H1 (cell line): ENCODE data around the gene SPOUT1. TPM values are rescaled to one million over a fixed set of nuclear protein-coding genes. Genes with fewer than 3 reads are reported as not detected.

ENCODE experiments used
- CTCF ChIA-PET: fragments of 300-600 bp; sonication (Branson Sonifier 250); formaldehyde crosslinking; loops from one replicate; lab custom pipeline; 2021; ENCODE audit not compliant: partially characterized antibody; lab: Charles Lee
- POLR2A ChIA-PET: fragments of 300-600 bp; sonication (Branson Sonifier 250); formaldehyde crosslinking; loops from one replicate; lab custom pipeline; 2021; ENCODE audit warnings: inconsistent platforms; ENCODE audit not compliant: partially characterized antibody; lab: Charles Lee
- DNase-seq, 2 experiments: peaks; one replicate each; pipeline versions ENCODE4 v3.0.0 to v3.0.0-alpha.2; 2010 to 2022; ENCODE audit warnings: low spot score in 2 of 2, low read depth in 1 of 2, mixed read lengths in 1 of 2
- FAIRE-seq: peaks from 2 replicates; lab custom pipeline; 2011; peaks lifted over from hg19 to GRCh38; lab: Jason Lieb, UNC
- H2AFZ ChIP-seq: 2 replicates; pipeline ENCODE4 v1.8.1; 2012; ENCODE audit warnings: low read length, inconsistent platforms
- H2AK5ac ChIP-seq: 2 replicates; pipeline ENCODE4 v1.6.1; 2013; ENCODE audit warnings: low read depth, low read length
- H2BK120ac ChIP-seq: replicated peaks from 2 replicates; pipeline ENCODE3; 2013; ENCODE audit warnings: low read depth, low read length, inconsistent platforms
- H2BK12ac ChIP-seq: 2 replicates; pipeline ENCODE4 v1.6.1; 2013; ENCODE audit warnings: low read depth, low read length
- H2BK15ac ChIP-seq: 2 replicates; pipeline ENCODE4 v1.6.1; 2013; ENCODE audit warnings: low read length
- H2BK20ac ChIP-seq: 2 replicates; pipeline ENCODE4 v1.6.1; 2013; ENCODE audit warnings: low read length
- H2BK5ac ChIP-seq: 2 replicates; pipeline ENCODE4 v1.6.1; 2013; ENCODE audit warnings: low read depth, low read length
- H3K14ac ChIP-seq: 2 replicates; pipeline ENCODE4 v1.6.1; 2013; ENCODE audit warnings: inconsistent platforms; ENCODE audit not compliant: insufficient read length
- H3K18ac ChIP-seq: 2 replicates; pipeline ENCODE4 v1.6.1; 2013; ENCODE audit warnings: low read length; ENCODE audit errors: extremely low read depth
- H3K23ac ChIP-seq: 2 replicates; pipeline ENCODE4 v1.6.1; 2013; ENCODE audit warnings: inconsistent platforms; ENCODE audit not compliant: insufficient read length
- H3K23me2 ChIP-seq: 2 replicates; pipeline ENCODE4 v1.6.1; 2013; ENCODE audit warnings: low read depth, low read length
- H3K27ac ChIP-seq: 2 replicates; pipeline ENCODE4 v1.6.1; 2011; ENCODE audit warnings: low read depth, low read length, inconsistent platforms
- H3K27me3 ChIP-seq, 4 experiments: replicated peaks in 1 of 4; 1 replicate in 1 of 4; 2 replicates in 3 of 4; pipeline versions ENCODE4 v1.6.1 to v1.8.1; 2011 to 2013; ENCODE audit warnings: low read length in 3 of 4, mild to moderate bottlenecking in 3 of 4, inconsistent platforms in 2 of 4, mixed read lengths in 2 of 4, moderate library complexity in 1 of 4; ENCODE audit not compliant: control insufficient read depth in 3 of 4, insufficient read depth in 3 of 4; ENCODE audit errors: extremely low read depth in 1 of 4
- H3K36me3 ChIP-seq, 4 experiments: 2 replicates each; pipeline versions ENCODE4 v1.6.1 to v1.8.1; 2011 to 2013; ENCODE audit warnings: mild to moderate bottlenecking in 4 of 4, low read length in 3 of 4, moderate library complexity in 2 of 4, control low read depth in 1 of 4, inconsistent platforms in 1 of 4; ENCODE audit not compliant: insufficient read depth in 4 of 4, control insufficient read depth in 2 of 4
- H3K4ac ChIP-seq: replicated peaks from 2 replicates; pipeline ENCODE3; 2013; ENCODE audit warnings: low read length, low read depth, mixed read lengths, inconsistent platforms; ENCODE audit not compliant: insufficient read length
- H3K4me1 ChIP-seq, 4 experiments: replicated peaks in 1 of 4; 1 replicate in 1 of 4; 2 replicates in 3 of 4; pipeline versions ENCODE4 v1.6.1 to v1.8.1; 2011 to 2013; ENCODE audit warnings: low read length in 3 of 4, inconsistent platforms in 2 of 4, mixed read lengths in 1 of 4; ENCODE audit not compliant: insufficient read depth in 4 of 4, control insufficient read depth in 3 of 4
- H3K4me2 ChIP-seq, 2 experiments: 2 replicates each; pipeline versions ENCODE4 v1.6.1 to v1.8.1; 2011 to 2013; ENCODE audit warnings: low read depth in 2 of 2, low read length in 2 of 2, control low read depth in 1 of 2, inconsistent platforms in 1 of 2, mild to moderate bottlenecking in 1 of 2; ENCODE audit not compliant: insufficient read depth in 1 of 2
- H3K4me3 ChIP-seq, 4 experiments: fragments of 200-600, 300-600 bp in 1 of 4; sonication (generic), shearing (Covaris generic), sonication (Bioruptor Twin) in 1 of 4; 2 replicates each; pipeline versions ENCODE4 v1.5.1 to v1.8.1; 2011 to 2016; ENCODE audit warnings: low read length in 4 of 4, low read depth in 3 of 4, control low read depth in 2 of 4, inconsistent platforms in 2 of 4, mild to moderate bottlenecking in 2 of 4, mixed read lengths in 1 of 4, moderate library complexity in 1 of 4; ENCODE audit not compliant: insufficient read depth in 2 of 4; ENCODE audit errors: extremely low read depth in 1 of 4
- H3K56ac ChIP-seq: replicated peaks from 2 replicates; pipeline ENCODE3; 2013; ENCODE audit warnings: low read depth, mild to moderate bottlenecking, mixed read lengths, low read length, inconsistent platforms; ENCODE audit not compliant: insufficient read length
- H3K79me1 ChIP-seq: 2 replicates; pipeline ENCODE4 v1.6.1; 2013; ENCODE audit warnings: low read depth, low read length, control low read depth
- H3K79me2 ChIP-seq, 2 experiments: 2 replicates each; pipeline versions ENCODE4 v1.6.1 to v1.8.1; 2012 to 2013; ENCODE audit warnings: low read length in 2 of 2, mild to moderate bottlenecking in 2 of 2, inconsistent platforms in 1 of 2; ENCODE audit not compliant: insufficient read depth in 2 of 2, control insufficient read depth in 1 of 2
- H3K9ac ChIP-seq, 4 experiments: replicated peaks in 1 of 4; 1 replicate in 1 of 4; 2 replicates in 3 of 4; pipeline versions ENCODE4 v1.6.1 to v1.8.1; 2011 to 2013; ENCODE audit warnings: low read depth in 3 of 4, low read length in 3 of 4, control low read depth in 2 of 4, mild to moderate bottlenecking in 2 of 4, moderate library complexity in 2 of 4, inconsistent platforms in 1 of 4; ENCODE audit errors: extremely low read depth in 1 of 4
- H3K9me3 ChIP-seq, 2 experiments: 2 replicates each; pipeline versions ENCODE4 v1.6.1 to v1.8.1; 2012 to 2013; ENCODE audit warnings: mild to moderate bottlenecking in 2 of 2, moderate library complexity in 2 of 2, control low read depth in 1 of 2, inconsistent platforms in 1 of 2, low read depth in 1 of 2, low read length in 1 of 2, mixed read lengths in 1 of 2; ENCODE audit not compliant: insufficient read depth in 2 of 2
- H4K20me1 ChIP-seq, 2 experiments: replicated peaks in 1 of 2; 2 replicates each; pipeline versions ENCODE3 to v1.8.1; 2011 to 2013; ENCODE audit warnings: inconsistent platforms in 2 of 2, low read length in 2 of 2, mild to moderate bottlenecking in 1 of 2; ENCODE audit not compliant: insufficient read depth in 2 of 2, control insufficient read depth in 1 of 2
- H4K5ac ChIP-seq: 2 replicates; pipeline ENCODE4 v1.6.1; 2013; ENCODE audit warnings: low read length, low read depth, mixed read lengths, inconsistent platforms; ENCODE audit not compliant: insufficient read length
- H4K8ac ChIP-seq: 2 replicates; pipeline ENCODE4 v1.8.0; 2013; ENCODE audit warnings: mild to moderate bottlenecking, moderate library complexity, low read length, inconsistent platforms; ENCODE audit not compliant: insufficient read depth; ENCODE audit errors: extremely low read depth
- H4K91ac ChIP-seq: replicated peaks from 2 replicates; pipeline ENCODE3; 2013; ENCODE audit warnings: low read length, mixed read lengths, inconsistent platforms; ENCODE audit not compliant: insufficient read length
- CBX5 ChIP-seq: fragments of 300-800, 300-1000 bp; sonication (generic); IDR thresholded peaks from 2 replicates; pipeline ENCODE4 v1.7.1; 2016; ENCODE audit warnings: antibody characterized with exemption, low read length, low read depth
- CEBPB ChIP-seq: IDR thresholded peaks from 2 replicates; pipeline ENCODE4 v1.6.1; 2012; ENCODE audit warnings: low read depth, low read length
- CHD1 ChIP-seq: IDR thresholded peaks from 2 replicates; pipeline ENCODE4 v1.6.1; 2012; ENCODE audit warnings: low read depth, low read length, improper control_type of control experiment
- CTCF ChIP-seq, 3 experiments: IDR thresholded peaks; 1 replicate in 2 of 3; 2 replicates in 1 of 3; pipeline versions ENCODE4 v1.5.1 to v1.6.1; 2011; ENCODE audit warnings: low read length in 3 of 3, mild to moderate bottlenecking in 3 of 3, inconsistent platforms in 2 of 3, low read depth in 1 of 3, moderate library complexity in 1 of 3; ENCODE audit not compliant: insufficient read depth in 1 of 3; ENCODE audit errors: control extremely low read depth in 1 of 3
- GABPA ChIP-seq: IDR thresholded peaks from 2 replicates; pipeline ENCODE4 v1.6.1; 2011; ENCODE audit warnings: mild to moderate bottlenecking, low read length, moderate library complexity, borderline replicate concordance; ENCODE audit not compliant: insufficient read depth
- HDAC6 ChIP-seq: IDR thresholded peaks from one replicate; pipeline ENCODE4 v1.7.1; 2012; ENCODE audit warnings: low read depth, mild to moderate bottlenecking, inconsistent platforms, low read length, moderate library complexity
- KDM5A ChIP-seq: fragments of 200-600 bp; IDR thresholded peaks from 2 replicates; pipeline ENCODE4 v1.7.1; 2012; ENCODE audit warnings: mild to moderate bottlenecking, low read length, inconsistent platforms, mixed read lengths
- RBBP5 ChIP-seq: IDR thresholded peaks from 2 replicates; pipeline ENCODE4 v1.7.1; 2012; ENCODE audit warnings: low read depth, mild to moderate bottlenecking, inconsistent platforms, low read length, moderate library complexity, borderline replicate concordance
- RFX5 ChIP-seq: IDR thresholded peaks from 2 replicates; pipeline ENCODE4 v1.6.1; 2011; ENCODE audit warnings: low read depth, low read length, improper control_type of control experiment, borderline replicate concordance
- RXRA ChIP-seq: IDR thresholded peaks from 2 replicates; pipeline ENCODE4 v1.6.1; 2011; ENCODE audit warnings: low read depth, mild to moderate bottlenecking, low read length, moderate library complexity; ENCODE audit not compliant: insufficient read depth
- SIRT6 ChIP-seq: IDR thresholded peaks from one replicate; pipeline ENCODE4 v1.7.1; 2012; ENCODE audit warnings: low read length, inconsistent platforms
- TBP ChIP-seq: IDR thresholded peaks from 2 replicates; pipeline ENCODE4 v1.6.1; 2011; ENCODE audit warnings: low read depth, low read length, improper control_type of control experiment
- WGBS, 2 experiments: shearing (Covaris generic) in 1 of 2; methylation state at CpG; one replicate each; pipeline versions ENCODE4 v1.1.6 to v1.1.7; 2013 to 2015; ENCODE audit warnings: low lambda C conversion rate in 2 of 2, mixed read lengths in 2 of 2, inconsistent platforms in 1 of 2, low coverage in 1 of 2, missing lambda C conversion rate in 1 of 2; ENCODE audit not compliant: insufficient replicate concordance in 2 of 2, insufficient coverage in 1 of 2, insufficient read length in 1 of 2; ENCODE audit errors: extremely low coverage in 1 of 2, missing lambda C conversion rate in 1 of 2; 5-methylcytosine and 5-hydroxymethylcytosine counted together
- polyA plus RNA-seq, 7 experiments: library from polyadenylated mRNA; depleted of rRNA in 3 of 7; stranded (reverse) in 5 of 7; unstranded in 2 of 7; fragments of >200 nt in 5 of 7; fragments of 200-250 nt in 2 of 7; gene quantifications; 1 replicate in 5 of 7; 2 replicates in 1 of 7; 4 replicates in 1 of 7; pipeline versions ENCODE4 v1.2.1 to v1.2.3, GENCODE V29; 2011 to 2013; ENCODE audit warnings: missing spikeins in 2 of 7, mixed read lengths in 2 of 7
- total RNA-seq: library from RNA; stranded (reverse); fragmentation: NEBNext Ultra II Directional; extraction: Animal tissue kit (Norgen Biotek cat#: 25700); gene quantifications from 2 replicates; pipeline ENCODE4 v1.2.1, GENCODE V29; 2021

Gene SPOUT1
- total and polyA plus RNA-seq, 2 of the 8 experiments (the other 6 are each of a cell fraction or from before 2014, with no cell fraction given): 69.2 to 77.8 TPM

GRCh38 chr9:128810873-128811272 is 18.7 kb downstream of the SPOUT1 start:
- no peak for FAIRE-seq
- TF ChIP-seq CTCF (IDR thresholded peaks at IDR 0.05; ENCODE audit: control extremely low read depth in 1 of 3, insufficient read depth in 1 of 3, low read depth in 1 of 3, low read length in 3 of 3) (no peak), RFX5 (no peak), RXRA (no peak), CBX5 (no peak), HDAC6 (no peak), CEBPB (no peak), RBBP5 (no peak), CHD1 (no peak), SIRT6 (no peak), GABPA (no peak), TBP (no peak), KDM5A (no peak)

More at GRCh38 chr9:128810873-128811272, 18.7 kb downstream of the SPOUT1 start:
- Histone ChIP-seq H3K9me3 (no peaks in the 10 kb centered on the region), H3K4me1 (no peaks in the 10 kb centered on the region), H4K5ac (no peak overlapping the region), H2BK12ac (no peak overlapping the region), H3K79me1 (no peaks in the 10 kb centered on the region), H3K14ac (no peak overlapping the region), H2BK20ac (no peak overlapping the region), H3K4me2 (no peak overlapping the region), H3K18ac (no peak overlapping the region), H2AFZ (no peak overlapping the region), H2BK5ac (no peak overlapping the region), H4K91ac (no peak overlapping the region), H3K23ac (no peak overlapping the region), H4K20me1 (peaks cover 0 to 1% of the 10 kb centered on the region in 2 experiments), H3K4ac (no peak overlapping the region), H4K8ac (no peak overlapping the region), H3K23me2 (no peaks in the 10 kb centered on the region), H3K4me3 (no peak overlapping the region), H3K27ac (no peak overlapping the region), H3K27me3 (no peaks in the 10 kb centered on the region), H2BK15ac (no peak overlapping the region), H3K79me2 (no peaks in the 10 kb centered on the region), H2BK120ac (no peak overlapping the region), H3K36me3 (peaks cover 1 to 4% (median 3%) of the 10 kb centered on the region in 4 experiments; a peak in 4 of 8 replicates), H3K9ac (no peak overlapping the region), H2AK5ac (no peak overlapping the region), H3K56ac (no peak overlapping the region)
- WGBS, 2 experiments: 86% methylated on average over 5 of the region's 5 CpGs; no CpG with 5 or more reads in 1 of the 2 experiments
- DNase-seq: no peak
- ChIA-PET CTCF (interaction anchor here (0.7 to 1.3 kb wide), 5 partner anchors 22 to 286 kb away, joined by 3 to 5 read pairs (median 3); partner anchors contain the start of genes PKN3 and SH3GLB2), POLR2A (interaction anchor here (1.0 to 4.6 kb wide), 8 partner anchors 9 to 127 kb away, joined by 3 to 37 read pairs (median 4); partner anchors contain the start of genes ENDOG and SPOUT1)
